Cardiac fibroblast (primary cell): Measurements from ENCODE around the gene KCTD8.

Source experiments
- DNase-seq, 2 donors: peaks; one replicate each; pipeline versions ENCODE4 v3.0.0 to v3.0.0-alpha.2; 2010; ENCODE audit warnings: low read depth in 2 of 2
- H3K4me3 ChIP-seq, 2 donors: replicated peaks in 1 of 2; 1 replicate in 1 of 2; 2 replicates in 1 of 2; pipeline ENCODE4 v1.5.1; 2011; ENCODE audit warnings: low read depth in 2 of 2, low read length in 2 of 2, mild to moderate bottlenecking in 2 of 2, moderate library complexity in 1 of 2
- CTCF ChIP-seq: IDR thresholded peaks from one replicate; pipeline ENCODE4 v1.5.1; 2011; ENCODE audit warnings: low read depth, mild to moderate bottlenecking, low read length, inconsistent platforms

KCTD8 gene

DNA sequence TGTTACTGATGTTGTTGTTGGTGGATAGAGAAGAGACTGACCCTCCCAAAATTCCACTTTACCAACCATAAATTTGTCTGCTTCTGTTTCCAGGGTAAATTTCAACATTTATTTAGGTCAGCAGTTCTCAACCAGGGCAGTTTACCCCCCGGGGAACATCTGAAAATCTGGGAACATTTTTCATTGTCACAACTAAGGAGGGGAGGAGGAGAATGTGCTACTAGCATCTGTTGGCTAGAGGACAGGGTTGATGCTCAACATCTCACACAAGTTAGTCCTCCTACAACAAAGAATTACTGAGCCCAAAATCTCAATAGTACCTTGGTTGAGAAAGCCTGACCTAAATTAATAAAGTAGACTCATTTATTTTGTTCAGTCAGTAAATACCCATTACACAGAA, 25.7 kb downstream of the KCTD8 start:
- no peak for TF ChIP-seq CTCF
- no peak overlapping the region for H3K4me3 ChIP-seq
- no peak for DNase-seq

GRCh38 chr4:44421330-44422065, 27.1 kb downstream of the KCTD8 start:
- TF ChIP-seq CTCF = no peak
- H3K4me3 ChIP-seq = no peak overlapping the region
- no peak for DNase-seq

- TF ChIP-seq CTCF = no peak
- no peak for DNase-seq
- H3K4me3 ChIP-seq = no peak overlapping the region
Measured at GRCh38 chr4:44415251-44415650, 33.4 kb downstream of the KCTD8 start.

DNA sequence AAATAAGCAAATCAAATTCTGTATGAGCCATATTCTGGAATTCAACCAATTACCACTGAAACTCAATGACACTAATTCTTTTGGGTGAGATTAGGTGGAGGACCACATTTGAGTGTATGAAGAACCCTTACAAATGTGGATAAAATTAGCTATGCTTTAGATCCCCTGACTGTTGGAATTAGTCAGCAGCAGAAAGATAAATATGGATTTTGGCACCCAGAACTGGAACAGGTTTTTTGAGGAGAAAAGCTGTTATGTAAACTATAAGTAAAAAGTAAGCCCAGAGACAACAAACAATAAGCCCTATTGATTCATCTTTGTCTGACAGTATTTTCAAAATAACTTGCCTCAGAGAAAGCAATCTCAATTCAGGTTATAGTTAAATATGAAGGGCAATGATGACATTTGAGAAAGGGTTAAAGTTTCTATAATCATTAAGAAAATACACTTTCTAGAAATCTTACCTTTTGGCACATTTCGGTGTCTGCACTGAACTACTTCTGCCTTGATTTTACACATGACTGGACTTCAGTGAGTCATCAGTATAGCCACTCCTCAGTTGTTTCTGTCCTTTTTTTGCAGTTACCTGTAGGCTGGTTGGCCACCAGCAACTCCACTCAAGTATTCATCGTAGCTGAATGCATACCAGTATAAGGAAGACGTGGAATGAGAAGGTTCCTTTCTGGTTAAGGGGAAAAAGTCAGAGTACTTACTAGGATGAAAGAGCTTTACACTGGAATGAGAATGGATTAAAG, 80.0 kb downstream of the KCTD8 start:
- no peak for DNase-seq
- no peak overlapping the region for H3K4me3 ChIP-seq
- no peak for TF ChIP-seq CTCF

GRCh38 chr4:44354172-44354571, 94.4 kb downstream of the KCTD8 start:
- no peak for TF ChIP-seq CTCF
- DNase-seq = no peak
- H3K4me3 ChIP-seq = no peak overlapping the region

GRCh38 chr4:44351069-44351468, 97.5 kb downstream of the KCTD8 start:
- TF ChIP-seq CTCF = no peak
- no peak overlapping the region for H3K4me3 ChIP-seq
- DNase-seq = peak in 1 of 2 donors; percentile 6
